NCI-H187 treated with DMSO at 0.1 percent for 48 hours (cell line): ENCODE measurements around the gene TBC1D9.
"Not testable (repeated sequence)": the region's sequence is repeated elsewhere in the genome, so short reads cannot be mapped to it uniquely, and the experiment has no call there.

ENCODE experiments used
- DNase-seq: peaks from one replicate; lab custom pipeline; 2025; lab: John Stamatoyannopoulos, UW

TBC1D9 gene

DNA sequence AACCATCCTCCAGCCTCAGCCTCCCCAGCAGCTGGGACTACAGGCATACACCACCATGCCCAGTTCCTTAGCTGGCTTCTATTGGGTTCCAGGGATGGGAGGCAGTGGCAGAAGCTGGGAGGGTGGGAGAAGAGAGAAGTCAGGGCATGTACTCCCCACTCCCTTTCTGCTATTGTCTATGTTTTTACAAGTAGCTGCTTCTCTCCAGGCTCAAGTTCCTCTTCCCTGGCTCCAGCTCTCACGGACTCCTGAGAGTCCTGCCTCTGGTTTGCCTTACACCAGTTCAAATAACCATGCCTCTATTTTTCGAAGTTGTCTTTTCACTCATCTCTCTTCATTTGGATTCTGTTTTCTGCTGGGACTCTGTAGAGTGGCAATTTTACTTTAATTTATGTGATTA, 2.9 kb downstream of the TBC1D9 start:
- DNase-seq: no peak

DNA sequence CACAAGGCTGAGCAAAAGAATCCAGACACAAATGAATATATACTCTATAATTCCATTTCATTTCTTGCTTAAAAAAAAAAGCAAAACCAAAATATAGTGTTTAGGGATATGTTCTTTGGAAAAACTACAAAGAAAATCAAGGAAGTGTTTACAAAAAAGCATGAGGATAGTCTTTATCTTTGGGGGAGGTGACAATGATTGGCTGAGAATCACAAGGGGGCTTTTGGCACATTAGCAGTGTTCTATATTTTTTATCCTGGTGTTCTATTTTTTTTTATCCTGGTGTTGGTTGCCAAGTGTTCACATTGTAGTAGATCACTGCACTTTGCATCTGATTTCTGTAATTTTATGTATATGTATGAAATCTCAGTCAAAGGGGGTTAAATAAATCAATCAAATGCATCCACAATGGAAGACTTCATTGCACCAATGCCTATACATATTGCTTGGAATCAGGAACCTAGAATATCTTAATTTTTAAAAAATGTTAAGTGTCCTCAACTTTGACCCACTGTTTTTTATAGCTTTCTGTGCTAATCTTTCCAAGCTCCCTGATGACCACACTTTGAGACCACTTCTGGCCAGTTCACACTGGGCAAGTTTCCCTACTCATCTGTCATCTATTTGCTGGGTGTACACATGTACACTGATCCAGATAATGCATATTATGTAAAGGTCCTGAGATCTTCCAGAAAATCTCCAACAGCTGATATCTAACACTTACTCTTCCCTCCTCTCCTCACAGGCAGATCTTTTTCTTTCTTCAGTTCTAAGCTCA, 3.7 kb downstream of the TBC1D9 start:
- DNase-seq: no peak

GRCh38 chr4:140750470-140750869, 5.7 kb downstream of the TBC1D9 start:
- no peak for DNase-seq

- DNase-seq: no peak
Measured at GRCh38 chr4:140748171-140748570, 8.0 kb downstream of the TBC1D9 start.

DNA sequence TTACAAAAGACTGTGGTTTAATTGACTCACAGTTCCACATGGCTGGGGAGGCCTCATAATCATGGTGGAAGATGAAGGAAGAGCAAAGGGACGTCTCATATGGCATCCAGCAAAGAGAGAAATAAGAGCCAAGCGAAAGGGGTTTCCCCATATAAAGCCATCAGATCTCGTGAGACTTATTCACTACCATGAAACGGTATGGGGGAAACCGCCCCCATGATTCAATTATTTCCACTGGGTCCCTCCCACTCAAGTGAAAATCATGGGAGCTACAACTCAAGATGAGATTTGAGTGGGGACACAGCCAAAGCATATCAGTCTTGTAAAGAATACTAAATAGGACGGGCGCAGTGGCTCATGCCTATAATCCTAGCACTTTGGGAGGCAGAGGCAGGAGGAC, 9.6 kb downstream of the TBC1D9 start:
- not testable (repeated sequence) for DNase-seq

GRCh38 chr4:140744421-140744820, 11.8 kb downstream of the TBC1D9 start:
- DNase-seq: no peak

GRCh38 chr4:140743194-140743931, 12.8 kb downstream of the TBC1D9 start:
- DNase-seq: no peak

DNA sequence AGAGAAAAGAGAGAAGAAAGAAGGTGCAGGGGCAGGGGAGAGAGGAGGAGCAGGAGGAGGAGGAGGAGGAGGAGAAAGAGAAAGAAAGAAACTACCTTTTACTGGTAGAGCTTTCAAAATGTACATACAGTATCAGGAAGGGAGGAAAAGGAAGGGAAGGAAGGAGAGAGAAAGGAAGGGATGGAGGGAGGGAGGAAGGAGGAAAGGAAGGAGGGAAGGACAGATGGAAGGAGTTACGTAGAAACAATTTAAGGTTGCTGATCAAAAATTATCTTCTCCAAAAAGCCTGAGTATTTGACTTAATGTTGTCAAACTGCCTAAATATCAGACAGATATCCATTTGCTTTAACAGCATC, 13.4 kb downstream of the TBC1D9 start:
- no peak for DNase-seq

DNA sequence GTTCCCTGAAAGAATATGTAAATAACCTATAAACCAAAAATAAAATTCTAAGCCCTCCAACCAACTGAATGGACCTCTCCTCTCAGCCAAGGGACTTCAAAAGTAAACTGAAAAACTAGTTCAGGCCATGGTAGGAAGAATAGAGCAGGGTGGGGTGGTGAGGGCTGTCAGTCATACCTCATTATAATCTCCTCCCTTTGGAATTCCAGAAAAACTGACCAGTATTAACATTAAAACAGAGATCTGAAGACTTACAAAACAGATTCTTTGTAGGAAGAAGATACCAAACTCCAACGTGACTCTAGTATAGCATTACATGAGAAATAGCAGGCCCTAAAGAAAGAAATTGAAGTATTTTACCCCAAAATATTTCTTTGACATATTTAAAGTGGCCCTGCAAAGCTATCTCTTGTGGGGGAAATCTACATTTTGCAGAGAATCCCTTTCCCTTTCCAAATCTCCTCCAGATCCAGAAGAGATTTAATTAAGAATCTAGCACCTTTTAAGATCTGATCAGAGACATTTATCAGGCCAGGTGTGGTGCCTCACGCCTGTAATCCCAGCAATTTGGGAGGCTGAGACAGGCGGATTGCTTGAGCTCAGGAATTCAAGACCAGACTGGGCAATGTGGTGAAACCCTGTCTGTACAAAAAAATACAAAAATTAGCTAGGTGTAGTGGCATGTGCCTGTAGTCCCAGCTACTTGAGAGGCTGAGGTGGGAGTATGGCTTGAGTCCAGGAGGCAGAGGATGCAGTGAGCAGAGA, 15.1 kb downstream of the TBC1D9 start:
- DNase-seq: no peak

GRCh38 chr4:140740422-140740821, 15.8 kb downstream of the TBC1D9 start:
- DNase-seq: no peak

DNA sequence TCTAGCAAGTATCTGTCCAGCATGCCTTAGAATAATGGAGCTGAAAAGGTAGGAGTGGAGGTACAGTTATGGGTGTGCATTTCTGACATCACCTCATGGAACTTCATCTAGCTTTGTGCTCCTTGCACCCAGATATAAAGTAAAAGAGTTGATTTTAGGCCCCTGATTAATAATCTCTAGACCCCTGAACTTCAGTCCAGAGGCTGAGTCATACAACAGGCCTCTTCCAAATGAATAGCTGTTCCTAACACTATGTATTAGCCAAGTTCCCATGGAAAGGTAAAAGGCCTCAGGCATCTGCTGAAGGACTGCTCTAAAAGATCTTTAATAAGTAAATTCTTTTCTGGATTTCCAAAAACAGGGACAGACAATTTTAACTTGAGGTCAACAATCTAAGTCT, 16.2 kb downstream of the TBC1D9 start:
- DNase-seq: no peak

DNA sequence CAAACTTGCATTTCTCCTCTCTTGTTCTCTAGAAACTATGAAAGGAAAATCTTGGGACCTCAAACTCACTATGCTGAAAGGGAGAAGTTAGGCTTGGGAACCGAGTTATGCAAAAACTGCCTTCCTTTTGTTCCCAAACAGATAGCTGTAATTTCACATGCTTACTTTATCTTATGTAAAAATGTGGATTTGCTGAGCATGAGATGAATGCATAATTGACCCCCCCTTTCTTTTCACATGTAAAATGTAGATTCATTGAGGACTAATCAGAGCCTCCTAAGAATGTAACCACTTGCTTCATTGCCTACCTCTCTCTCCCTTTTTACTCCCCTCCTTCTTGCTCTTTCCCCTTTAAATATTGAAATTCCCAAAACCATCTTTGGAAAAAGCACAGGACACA, 18.0 kb downstream of the TBC1D9 start:
- DNase-seq: no peak

DNA sequence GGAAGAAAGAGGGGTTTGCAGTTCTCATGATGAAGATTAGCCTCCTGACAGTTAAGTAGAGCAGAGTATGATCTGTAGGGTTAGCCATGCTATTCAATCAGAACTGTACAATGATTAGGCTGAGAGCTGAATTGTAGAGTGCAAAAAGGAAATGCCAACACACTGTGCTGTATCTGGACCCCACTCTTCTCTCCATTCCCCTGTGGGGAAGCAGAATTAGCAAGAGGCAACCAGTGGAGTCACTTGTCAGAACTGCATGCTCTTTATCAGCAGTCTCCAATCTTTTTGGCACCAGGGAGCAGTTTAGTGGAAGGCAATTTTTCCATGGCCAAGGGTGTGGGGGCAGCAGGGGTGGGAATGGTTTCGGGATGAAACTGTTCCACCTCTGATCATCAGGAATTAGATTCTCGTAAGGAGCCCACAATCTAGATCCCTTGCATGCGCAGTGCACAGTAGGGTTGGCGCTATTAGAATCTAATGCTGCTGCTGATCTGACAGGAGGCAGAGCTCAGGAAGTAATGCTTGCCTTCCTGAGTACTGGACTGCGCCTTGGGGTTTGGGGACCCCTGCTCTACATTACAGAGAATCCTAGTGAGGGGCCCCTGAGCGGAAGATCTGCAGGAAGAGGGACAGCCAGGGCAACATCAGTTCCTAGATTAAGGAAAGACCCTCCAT, 19.4 kb downstream of the TBC1D9 start:
- no peak for DNase-seq

DNA sequence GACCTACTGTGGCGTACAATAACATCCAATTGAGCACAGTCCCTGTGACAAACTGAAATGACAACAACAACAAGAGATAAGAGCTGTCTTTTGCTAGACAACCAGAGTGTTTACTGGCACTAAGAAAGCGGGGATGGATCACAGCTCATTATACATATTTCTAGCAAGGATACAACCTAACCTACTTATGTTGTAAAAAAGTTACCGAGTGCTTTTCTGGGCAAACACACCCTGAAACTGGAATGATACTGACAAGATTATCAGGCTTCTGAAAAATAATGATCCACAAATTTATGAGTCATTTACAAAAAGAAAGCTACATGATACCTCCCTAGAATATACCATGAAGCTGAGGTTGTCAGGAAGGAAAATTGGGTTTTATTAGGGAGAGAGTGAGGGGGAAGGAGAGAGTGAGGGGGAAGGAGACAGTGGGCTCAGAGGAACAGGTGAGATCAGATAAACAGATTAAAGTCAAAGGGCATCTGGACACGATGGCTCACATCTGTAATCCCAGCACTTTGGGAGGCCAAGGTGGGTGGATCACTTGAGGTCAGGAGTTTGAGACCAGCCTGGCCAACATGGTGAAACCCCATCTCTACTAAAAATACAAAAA, 20.3 kb downstream of the TBC1D9 start:
- DNase-seq: no peak

- no peak for DNase-seq
Measured at GRCh38 chr4:140735317-140735716, 20.9 kb downstream of the TBC1D9 start.

GRCh38 chr4:140732780-140733179, 23.4 kb downstream of the TBC1D9 start:
- no peak for DNase-seq

DNA sequence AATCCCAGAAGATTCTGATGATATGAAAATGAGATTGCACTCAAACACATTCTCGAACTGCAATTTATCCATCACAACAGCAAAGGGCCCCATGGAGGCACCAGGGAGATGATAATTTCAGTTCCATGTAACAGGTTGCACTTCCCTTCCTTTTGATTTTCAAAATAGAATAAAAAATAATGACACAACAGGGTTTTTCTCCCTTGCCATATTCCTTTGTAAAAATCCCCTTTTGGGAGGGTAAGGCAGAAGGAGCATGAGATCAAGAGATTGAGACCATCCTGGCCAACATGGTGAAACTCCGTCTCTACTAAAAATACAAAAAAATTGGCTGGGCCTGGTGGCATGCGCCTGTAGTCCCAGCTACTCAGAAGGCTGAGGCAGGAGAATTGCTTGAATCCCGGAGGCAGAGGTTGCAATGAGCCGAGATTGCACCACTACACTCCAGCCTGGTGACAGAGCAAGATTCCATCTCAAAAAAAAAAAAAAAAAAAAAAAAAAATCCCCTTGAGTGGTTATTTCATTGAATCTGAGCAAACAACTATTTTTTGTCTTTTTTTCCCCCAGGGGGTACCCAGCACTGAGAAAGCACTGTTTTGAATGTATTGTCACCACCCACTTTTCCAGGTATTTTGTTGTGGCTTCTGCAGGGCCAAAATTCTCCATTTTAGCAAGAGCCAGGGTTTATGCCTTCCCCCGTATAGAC, 26.7 kb downstream of the TBC1D9 start:
- DNase-seq: no peak

GRCh38 chr4:140726776-140727500, 29.2 kb downstream of the TBC1D9 start:
- DNase-seq: no peak

GRCh38 chr4:140725556-140725955, 30.6 kb downstream of the TBC1D9 start:
- no peak for DNase-seq

GRCh38 chr4:140724760-140725159, 31.4 kb downstream of the TBC1D9 start:
- no peak for DNase-seq
